GM12878 (cell line): ENCODE data around the gene MAPT. TPM values are rescaled to one million over a fixed set of nuclear protein-coding genes. Genes with fewer than 3 reads are reported as not detected.

Source experiments
- ATAC-seq: fragments of 200-7000 bp; cut with Tn5 transposase; 3 replicates; pipeline ENCODE4 v1.9.1; 2020; ENCODE audit warnings: mild to moderate bottlenecking, moderate library complexity
- BruUV-seq: library from RNA; stranded (reverse); fragments of 400-500 nt; replicated peaks from 2 replicates; lab custom pipeline; 2021; lab: Mats Ljungman, UMichigan
- CTCF ChIA-PET: fragments of 300-600 bp; sonication (Branson Sonifier 250); formaldehyde crosslinking; extraction: SDS; loops from one replicate; lab custom pipeline; 2021; ENCODE audit warnings: inconsistent platforms; lab: Yijun Ruan, JAX
- POLR2A ChIA-PET: fragments of 350-600 bp; formaldehyde crosslinking; extraction: SDS; loops from one replicate; lab custom pipeline; 2021; ENCODE audit warnings: inconsistent platforms; lab: Charles Lee
- RAD21 ChIA-PET: fragments of 300-600 bp; sonication (Branson Sonifier 250); formaldehyde crosslinking; loops from one replicate; lab custom pipeline; 2023; ENCODE audit warnings: antibody characterized with exemption; ENCODE audit not compliant: unreplicated experiment; lab: Charles Lee
- SMC1A ChIA-PET: fragments of 300-600 bp; sonication (Branson Sonifier 250); formaldehyde crosslinking; loops from one replicate; lab custom pipeline; 2023; ENCODE audit not compliant: unreplicated experiment, uncharacterized antibody; lab: Charles Lee
- DNase-seq: peaks from one replicate; pipeline ENCODE4 v3.0.0-alpha.2; 2011; ENCODE audit warnings: low read depth, low spot score
- FAIRE-seq: peaks from 3 replicates; lab custom pipeline; 2011; peaks lifted over from hg19 to GRCh38; lab: Jason Lieb, UNC
- H2AFZ ChIP-seq: 2 replicates; pipeline ENCODE4 v1.6.0; 2011; ENCODE audit warnings: low read depth, low read length, control low read depth; ENCODE audit not compliant: control insufficient read depth
- H3K27ac ChIP-seq: 2 replicates; pipeline ENCODE4 v1.5.1; 2011; ENCODE audit warnings: control low read depth; ENCODE audit not compliant: control insufficient read depth, insufficient read depth
- H3K27me3 ChIP-seq, 2 experiments: replicated peaks in 1 of 2; 2 replicates each; pipeline versions ENCODE4 v1.6.0 to v1.6.1; 2011; ENCODE audit warnings: low read length in 1 of 2; ENCODE audit not compliant: control insufficient read depth in 2 of 2, insufficient read depth in 2 of 2
- H3K36me3 ChIP-seq, 2 experiments: 2 replicates each; pipeline ENCODE4 v1.5.1; 2011; ENCODE audit warnings: low read length in 1 of 2; ENCODE audit not compliant: control insufficient read depth in 2 of 2, insufficient read depth in 2 of 2
- H3K4me1 ChIP-seq: 2 replicates; pipeline ENCODE4 v1.6.1; 2011; ENCODE audit warnings: mild to moderate bottlenecking, low read length, moderate library complexity, mixed read lengths; ENCODE audit not compliant: control insufficient read depth, insufficient read depth
- H3K4me2 ChIP-seq: 2 replicates; pipeline ENCODE4 v1.6.0; 2011; ENCODE audit warnings: control low read depth; ENCODE audit not compliant: control insufficient read depth, insufficient read depth
- H3K4me3 ChIP-seq: fragments of 200-600 bp; sonication (generic); 2 replicates; pipeline ENCODE4 v1.5.1; 2016
- H3K79me2 ChIP-seq: 2 replicates; pipeline ENCODE4 v1.6.0; 2011; ENCODE audit warnings: low read length; ENCODE audit not compliant: control insufficient read depth, insufficient read depth
- H3K9ac ChIP-seq: 2 replicates; pipeline ENCODE4 v1.8.0; 2011; ENCODE audit warnings: low read length, control low read depth, mixed read lengths; ENCODE audit not compliant: control insufficient read depth, insufficient read depth
- H3K9me3 ChIP-seq: replicated peaks from 3 replicates; pipeline ENCODE4 v1.5.1; 2011; ENCODE audit warnings: mild to moderate bottlenecking, low read length; ENCODE audit not compliant: control insufficient read depth, insufficient read depth
- H4K20me1 ChIP-seq: 2 replicates; pipeline ENCODE4 v1.6.0; 2011; ENCODE audit not compliant: control insufficient read depth, insufficient read depth
- CBX5 ChIP-seq: sonication (generic); IDR thresholded peaks from 2 replicates; pipeline ENCODE4 v1.6.1; 2016; ENCODE audit warnings: low read depth, moderate library complexity, mild to moderate bottlenecking, inconsistent platforms
- EGR1 ChIP-seq, 2 experiments: IDR thresholded peaks; 1 replicate in 1 of 2; 2 replicates in 1 of 2; pipeline ENCODE4 v1.6.1; 2011 to 2012; ENCODE audit warnings: low read depth in 2 of 2, low read length in 2 of 2, borderline replicate concordance in 1 of 2, mild to moderate bottlenecking in 1 of 2, moderate library complexity in 1 of 2
- HDGF ChIP-seq: fragments of 450-650 bp; IDR thresholded peaks from 2 replicates; pipeline ENCODE4 v1.6.1; 2016; ENCODE audit warnings: antibody characterized with exemption
- JUND ChIP-seq: IDR thresholded peaks from 2 replicates; pipeline ENCODE4 v1.6.1; 2012; ENCODE audit warnings: low read depth, mild to moderate bottlenecking, low read length, improper control_type of control experiment, moderate library complexity
- MYC ChIP-seq: IDR thresholded peaks from 2 replicates; pipeline ENCODE4 v1.6.1; 2011; ENCODE audit warnings: mild to moderate bottlenecking, low read length, moderate library complexity, inconsistent platforms; ENCODE audit not compliant: insufficient read depth, insufficient replicate concordance, insufficient read length, severe bottlenecking
- RCOR1 ChIP-seq: conservative IDR thresholded peaks from 2 replicates; pipeline ENCODE4 v1.6.1; 2012; ENCODE audit warnings: low read depth, low read length, improper control_type of control experiment
- SUZ12 ChIP-seq: fragments of 200-600 bp; sonication (generic); IDR thresholded peaks from one replicate; pipeline ENCODE4 v1.6.1; 2018; ENCODE audit warnings: antibody characterized with exemption, mild to moderate bottlenecking; ENCODE audit not compliant: unreplicated experiment
- TAF1 ChIP-seq: IDR thresholded peaks from 2 replicates; pipeline ENCODE4 v1.6.1; 2011; ENCODE audit warnings: mild to moderate bottlenecking, low read depth, low read length, borderline replicate concordance
- ZBTB4 ChIP-seq: fragments of 450-650 bp; formaldehyde crosslinking; IDR thresholded peaks from 2 replicates; pipeline ENCODE4 v1.4.0; 2022; ENCODE audit warnings: mild to moderate bottlenecking, moderate library complexity
- ZNF384 ChIP-seq: IDR thresholded peaks from 2 replicates; pipeline ENCODE4 v1.6.1; 2012; ENCODE audit warnings: low read depth, mild to moderate bottlenecking, low read length, improper control_type of control experiment, borderline replicate concordance
- WGBS: methylation state at CpG from one replicate; pipeline ENCODE4 v1.1.6; 2016; ENCODE audit warnings: low lambda C conversion rate; ENCODE audit not compliant: insufficient replicate concordance, insufficient coverage; ENCODE audit errors: missing lambda C conversion rate; 5-methylcytosine and 5-hydroxymethylcytosine counted together
- in situ Hi-C: fragments of 300-500 bp; cut with MboI; formaldehyde crosslinking; loops from 9 replicates; pipeline ENCODE4 v1.14.3; 2018; ENCODE audit warnings: mixed read lengths
- intact Hi-C: fragments of 100-400 bp; cut with micrococcal nuclease; formaldehyde crosslinking; loops from one replicate; pipeline ENCODE4 v1.14.2; 2022; ENCODE audit not compliant: unreplicated experiment
- polyA plus RNA-seq, 11 experiments: library from polyadenylated mRNA; depleted of rRNA in 4 of 11; unstranded in 6 of 11; stranded (reverse) in 5 of 11; fragments of >200 nt; fragmentation: Nextera tagmentation in 4 of 11; fragmentation: Illumina TruSeq in 1 of 11; extraction: Ambion mirVana in 4 of 11; extraction: Trizol in 1 of 11; gene quantifications; 1 replicate in 1 of 11; 2 replicates in 10 of 11; pipeline versions ENCODE4 v1.2.1 to v1.2.3, GENCODE V29; 2011 to 2016; ENCODE audit warnings: inconsistent platforms in 2 of 11, missing spikeins in 2 of 11, low read depth in 1 of 11
- total RNA-seq, 4 experiments: library from RNA; depleted of rRNA in 3 of 4; stranded (reverse); fragments of >200 nt in 3 of 4; fragmentation: Illumina TruSeq in 1 of 4; extraction: Trizol in 1 of 4; gene quantifications; 2 replicates each; pipeline versions ENCODE4 v1.2.1 to v1.2.3, GENCODE V29; 2013 to 2021

The MAPT gene
- total and polyA plus RNA-seq, 10 of the 15 experiments (the other 5 are each of a cell fraction or from before 2014, with no cell fraction given) = under 0.01 to 0.05 (median 0.03) TPM; not detected in 7

DNA sequence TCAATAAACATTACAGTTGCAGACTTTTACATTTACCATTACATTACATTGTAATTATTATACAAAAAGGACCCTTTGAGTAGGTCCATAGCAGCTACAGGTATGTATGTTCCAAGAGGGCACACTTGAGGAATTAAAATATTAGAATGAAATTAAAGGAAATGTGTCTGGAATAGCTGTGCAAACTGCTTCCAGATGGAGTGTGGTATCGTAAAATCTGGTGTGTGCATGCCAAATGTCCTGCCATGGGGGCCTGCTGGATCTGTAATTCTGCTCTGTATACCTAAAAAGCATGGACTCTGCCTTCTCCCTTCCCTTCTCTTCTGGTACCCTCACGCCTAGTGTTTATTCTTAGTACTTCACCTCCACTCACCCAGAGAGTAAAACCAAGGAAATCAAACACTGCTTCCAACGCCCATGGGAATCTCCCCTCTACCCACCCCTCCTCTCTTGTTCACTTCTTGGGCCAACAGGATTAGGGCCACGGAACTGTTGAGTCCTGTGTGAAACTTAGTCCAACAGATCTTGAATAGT, 143.4 kb downstream of the MAPT start:
- WGBS = 86% methylated on average over 4 of the region's 4 CpGs
- TF ChIP-seq CBX5 (no peak), RCOR1 (no peak), TAF1 (no peak), MYC (no peak), SUZ12 (no peak)
- TF ChIP-seq, all 136 proteins: peak for 0
- RAD21 ChIA-PET = no interaction called here
- Histone ChIP-seq H3K4me3 (no peak overlapping the region), H3K36me3 (peaks cover 27 to 61% of the 10 kb centered on the region in 2 experiments), H4K20me1 (no peaks in the 10 kb centered on the region), H3K27ac (no peak overlapping the region), H3K27me3 (no peaks in the 10 kb centered on the region), H3K4me2 (no peak overlapping the region), H3K4me1 (peaks cover 15% of the 10 kb centered on the region), H3K9ac (no peak overlapping the region), H3K9me3 (no peaks in the 10 kb centered on the region), H2AFZ (no peak overlapping the region), H3K79me2 (no peaks in the 10 kb centered on the region)
- FAIRE-seq (no peak), DNase-seq (no peak), ATAC-seq (no peak)
- in situ Hi-C loops (no loop called here), intact Hi-C loops (no loop called here)
- CTCF ChIA-PET = interaction anchor here (1.9 kb wide), 1 partner anchor 149 kb away, joined by 8 read pairs; no protein-coding TSS in a partner anchor
- POLR2A ChIA-PET = no interaction called here
- SMC1A ChIA-PET = interaction anchor here (2.5 kb wide), 1 partner anchor 175 kb away, joined by 9 read pairs; no protein-coding TSS in a partner anchor
- BruUV-seq = no TSS peak

- Histone ChIP-seq H3K27ac (no peak overlapping the region), H3K4me2 (no peak overlapping the region), H3K79me2 (no peaks in the 10 kb centered on the region), H2AFZ (no peak overlapping the region), H4K20me1 (no peaks in the 10 kb centered on the region), H3K9me3 (no peaks in the 10 kb centered on the region), H3K4me3 (no peak overlapping the region), H3K4me1 (peaks cover 15% of the 10 kb centered on the region), H3K36me3 (peaks cover 22 to 61% of the 10 kb centered on the region in 2 experiments), H3K9ac (no peak overlapping the region), H3K27me3 (no peaks in the 10 kb centered on the region)
- no peak for DNase-seq
- ATAC-seq = no peak
- BruUV-seq = no TSS peak
- ChIA-PET SMC1A (interaction anchor here (0.8 to 2.5 kb wide), 3 partner anchors 9 to 175 kb away, joined by 3 to 9 read pairs (median 4); no protein-coding TSS in a partner anchor), RAD21 (no interaction called here), CTCF (interaction anchor here (1.0 to 1.9 kb wide), 3 partner anchors 10 to 149 kb away, joined by 3 to 8 read pairs (median 3); no protein-coding TSS in a partner anchor), POLR2A (interaction anchor here (0.7 kb wide), 1 partner anchor 154 kb away, joined by 3 read pairs; no protein-coding TSS in a partner anchor)
- intact Hi-C loops (no loop called here), in situ Hi-C loops (no loop called here)
- no peak for FAIRE-seq
- 89% methylated on average over 6 of the region's 6 CpGs for WGBS
- TF ChIP-seq JUND (no peak), HDGF (no peak), ZBTB4 (CRISPR knock-in tag) (no peak), ZNF384 (no peak), EGR1 (IDR thresholded peaks at IDR 0.05; ENCODE audit: borderline replicate concordance in 1 of 2, low read depth in 2 of 2, low read length in 2 of 2) (no peak)
These were observed 144.1 kb downstream of the MAPT start for GRCh38 chr17:46038414-46038813.
